Astrocyte of the cerebellum (primary cell): ENCODE measurements around the gene CXCL13.

Experiments
- DNase-seq: peaks from one replicate; pipeline ENCODE4 v3.0.0-alpha.2; 2011; ENCODE audit warnings: low read depth
- H3K4me3 ChIP-seq: 2 replicates; pipeline ENCODE4 v1.5.1; 2011; ENCODE audit warnings: mild to moderate bottlenecking, low read depth, low read length, moderate library complexity
- in situ Hi-C: cut with HindIII; loops from 2 replicates; pipeline ENCODE4 v1.10.0; 2017; ENCODE audit warnings: low sequenced_read_pairs
- TF ChIP-seq, protein P1 (sequence below): IDR thresholded peaks from 2 replicates; pipeline ENCODE4 v1.5.1; 2012; ENCODE audit warnings: low read length, low read depth, moderate library complexity, mild to moderate bottlenecking; ENCODE audit errors: missing control alignments

The CXCL13 gene

GRCh38 chr4:77599378-77599777 lies 6.2 kb upstream of the CXCL13 start:
- in situ Hi-C loops = no loop called here
- no peak overlapping the region for H3K4me3 ChIP-seq
- no peak for DNase-seq
- TF ChIP-seq, protein P1, sequence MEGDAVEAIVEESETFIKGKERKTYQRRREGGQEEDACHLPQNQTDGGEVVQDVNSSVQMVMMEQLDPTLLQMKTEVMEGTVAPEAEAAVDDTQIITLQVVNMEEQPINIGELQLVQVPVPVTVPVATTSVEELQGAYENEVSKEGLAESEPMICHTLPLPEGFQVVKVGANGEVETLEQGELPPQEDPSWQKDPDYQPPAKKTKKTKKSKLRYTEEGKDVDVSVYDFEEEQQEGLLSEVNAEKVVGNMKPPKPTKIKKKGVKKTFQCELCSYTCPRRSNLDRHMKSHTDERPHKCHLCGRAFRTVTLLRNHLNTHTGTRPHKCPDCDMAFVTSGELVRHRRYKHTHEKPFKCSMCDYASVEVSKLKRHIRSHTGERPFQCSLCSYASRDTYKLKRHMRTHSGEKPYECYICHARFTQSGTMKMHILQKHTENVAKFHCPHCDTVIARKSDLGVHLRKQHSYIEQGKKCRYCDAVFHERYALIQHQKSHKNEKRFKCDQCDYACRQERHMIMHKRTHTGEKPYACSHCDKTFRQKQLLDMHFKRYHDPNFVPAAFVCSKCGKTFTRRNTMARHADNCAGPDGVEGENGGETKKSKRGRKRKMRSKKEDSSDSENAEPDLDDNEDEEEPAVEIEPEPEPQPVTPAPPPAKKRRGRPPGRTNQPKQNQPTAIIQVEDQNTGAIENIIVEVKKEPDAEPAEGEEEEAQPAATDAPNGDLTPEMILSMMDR = peak; percentile 84

GRCh38 chr4:77600521-77601451 lies 4.8 kb upstream of the CXCL13 start:
- TF ChIP-seq, protein P1 = peak; percentile 93
- DNase-seq = peak; percentile 15
- H3K4me3 ChIP-seq = no peak overlapping the region
- in situ Hi-C loops = no loop called here

DNA sequence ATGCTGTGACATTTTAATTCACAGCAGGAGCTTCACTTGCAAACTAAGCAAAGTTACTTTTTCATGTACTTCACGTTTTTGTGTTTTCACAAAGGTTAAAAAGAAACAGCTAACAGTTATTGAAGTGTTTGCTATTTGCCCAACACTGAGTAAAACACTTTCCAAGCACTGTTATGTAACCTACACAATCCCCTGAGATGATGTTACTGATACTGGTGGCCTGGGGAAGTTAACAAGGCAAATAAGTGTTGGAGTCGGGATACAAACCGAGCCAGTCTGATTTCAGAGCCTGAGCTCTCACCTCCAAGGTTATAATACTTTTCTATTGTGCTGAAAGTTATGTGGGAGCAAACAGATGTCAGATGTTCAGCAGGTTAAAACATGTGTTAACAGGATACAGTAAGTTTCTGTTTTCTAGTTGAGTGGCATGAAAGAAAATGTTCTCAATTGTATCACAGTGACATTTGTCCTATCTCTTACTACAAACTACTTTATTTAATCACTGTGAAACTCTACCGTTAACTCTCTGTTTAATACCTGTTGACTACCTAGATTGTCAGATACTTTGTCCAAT lies 3.9 kb upstream of the CXCL13 start:
- TF ChIP-seq, protein P1 = no peak
- H3K4me3 ChIP-seq = no peak overlapping the region
- in situ Hi-C loops = no loop called here

GRCh38 chr4:77613267-77613666 lies 7.6 kb downstream of the CXCL13 start:
- H3K4me3 ChIP-seq = no peak overlapping the region
- TF ChIP-seq, protein P1 = no peak
- in situ Hi-C loops = no loop called here
- DNase-seq = no peak

More for the DNA sequence above, 3.9 kb upstream of the CXCL13 start:
- no peak for DNase-seq

- no peak overlapping the region for H3K4me3 ChIP-seq
- in situ Hi-C loops = no loop called here
- DNase-seq = no peak
- TF ChIP-seq, protein P1 = no peak
Observed at GRCh38 chr4:77615153-77615552, 9.5 kb downstream of the CXCL13 start.

DNA sequence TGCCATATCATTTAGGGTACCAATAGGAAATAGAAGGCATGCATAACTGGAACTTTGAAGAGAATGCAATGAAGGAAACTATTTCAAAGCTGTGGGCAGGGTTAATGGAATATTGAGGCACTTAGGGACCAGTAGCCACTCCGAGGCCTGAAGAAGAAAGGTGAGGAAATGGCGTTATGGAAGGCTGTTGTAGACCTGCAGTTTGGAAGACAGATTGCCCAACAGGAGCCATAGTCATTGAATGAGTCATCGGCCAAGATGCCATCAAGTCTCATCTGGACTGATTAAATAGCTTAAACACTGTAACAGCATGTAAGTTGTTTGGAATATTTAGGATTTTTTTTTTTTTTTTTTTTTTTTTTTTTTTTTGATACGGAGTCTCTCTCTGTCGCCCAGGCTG lies 11.6 kb downstream of the CXCL13 start:
- DNase-seq = no peak
- no peak overlapping the region for H3K4me3 ChIP-seq
- in situ Hi-C loops = no loop called here
- TF ChIP-seq, protein P1 = no peak
